ENCODE results near the gene EDN2.

- no peak for TF ChIP-seq CTCF (IDR thresholded peaks at IDR 0.05; ENCODE audit: poor library complexity, severe bottlenecking)
- no peak for TF ChIP-seq SMC3 (conservative IDR thresholded peaks at IDR 0.05; ENCODE audit: poor library complexity)
- no peak for TF ChIP-seq TAF1 (IDR thresholded peaks at IDR 0.05; ENCODE audit: low read depth)
Observed at GRCh38 chr1:41481109-41481775, 3.2 kb downstream of the EDN2 start.
